GM03348 (cell line): ENCODE results near the gene NKX1-1.
"Not testable (repeated sequence)": the region's sequence is repeated elsewhere in the genome, so short reads cannot be mapped to it uniquely, and the experiment has no call there.

Experiments used
- DNase-seq: peaks from one replicate; pipeline ENCODE4 v3.0.0; 2012; ENCODE audit warnings: low spot score

The NKX1-1 gene

DNA sequence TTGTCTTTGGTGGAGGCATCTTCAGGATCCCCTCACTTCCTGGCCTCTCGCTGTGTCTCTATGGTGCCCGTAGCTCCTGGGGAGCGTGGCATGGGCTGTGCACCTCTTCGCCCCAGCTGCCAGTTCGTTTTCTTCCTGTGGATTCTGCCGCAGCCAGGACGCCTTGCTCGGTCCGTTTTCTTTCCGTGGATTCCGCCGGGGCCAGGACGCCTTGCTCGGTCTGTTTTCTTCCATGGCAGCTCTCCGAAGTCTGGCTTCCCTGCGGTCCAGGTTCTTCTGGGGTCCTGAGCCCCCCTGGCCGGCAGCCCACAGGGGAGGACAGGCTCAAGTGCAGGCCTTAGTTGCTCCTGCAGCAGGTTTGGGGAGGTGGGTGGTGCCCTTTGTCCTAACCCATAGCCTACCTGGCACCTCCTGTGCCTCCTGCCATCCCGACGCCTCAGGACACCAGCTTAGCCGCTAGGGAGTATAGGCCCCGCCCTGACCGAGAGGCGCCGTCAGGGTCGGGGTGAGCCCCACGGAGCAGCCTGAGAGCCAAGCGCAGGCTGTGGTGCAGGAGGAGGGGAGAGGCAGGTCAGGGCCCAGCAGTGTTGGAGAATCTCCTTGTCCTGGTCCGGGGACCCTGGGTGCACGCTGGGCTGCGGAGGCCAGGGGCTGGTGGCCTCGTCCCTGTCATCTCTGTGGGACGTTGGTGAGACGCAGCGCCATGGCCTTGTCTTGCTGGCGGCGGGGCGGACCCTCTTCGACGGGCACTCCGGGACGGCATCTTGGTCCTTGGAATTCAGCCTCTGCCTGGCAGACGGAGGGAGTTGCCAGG, 32.1 kb downstream of the NKX1-1 start:
- DNase-seq, result no peak

GRCh38 chr4:1372576-1372975, 33.7 kb downstream of the NKX1-1 start:
- DNase-seq, result not testable (repeated sequence)

DNA sequence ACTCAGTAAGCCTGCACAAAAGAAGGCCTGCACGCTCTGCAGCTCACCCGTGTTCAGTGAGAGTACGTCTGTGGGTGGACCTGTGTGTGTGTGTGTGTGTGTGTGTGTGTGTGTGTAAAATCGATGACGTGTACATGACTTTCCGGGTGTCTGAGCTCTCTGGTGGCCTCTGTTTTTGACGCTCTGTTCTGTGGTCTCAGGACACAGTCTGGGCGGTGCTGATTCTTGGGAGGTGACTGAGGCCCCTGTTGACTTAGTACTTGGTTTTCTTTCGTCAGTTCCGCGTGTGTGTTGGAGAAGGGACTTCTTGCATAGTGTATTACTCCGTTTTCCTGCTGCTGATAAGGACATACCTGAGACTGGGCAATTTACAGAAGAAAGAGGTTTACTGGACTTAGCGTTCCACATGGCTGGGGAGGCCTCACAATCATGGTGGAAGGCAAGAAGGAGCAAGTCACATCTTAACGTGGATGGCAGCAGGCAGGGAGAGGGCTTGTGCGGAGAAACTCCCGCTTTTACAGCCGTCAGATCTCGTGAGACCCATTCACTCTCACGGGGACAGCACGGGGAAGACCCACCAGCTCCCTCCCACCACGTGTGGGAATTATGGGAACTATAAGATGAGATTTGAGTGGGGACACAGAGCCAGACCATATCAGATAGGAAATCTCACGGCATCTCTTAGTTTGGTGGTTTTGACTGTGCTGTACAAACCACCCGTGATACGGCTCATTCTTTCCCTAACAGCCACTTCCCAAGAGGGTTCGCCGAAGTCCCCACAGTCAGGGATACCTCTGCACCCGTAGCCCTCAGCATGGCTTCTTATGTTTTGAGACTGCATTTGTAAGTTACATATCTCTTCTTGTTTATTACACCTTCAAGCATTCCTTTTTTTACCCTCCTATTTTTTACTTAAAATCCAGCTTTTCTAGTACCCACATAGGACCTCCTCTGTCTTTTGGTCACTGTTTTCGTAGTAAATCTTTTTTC, 34.8 kb downstream of the NKX1-1 start:
- no peak for DNase-seq

DNA sequence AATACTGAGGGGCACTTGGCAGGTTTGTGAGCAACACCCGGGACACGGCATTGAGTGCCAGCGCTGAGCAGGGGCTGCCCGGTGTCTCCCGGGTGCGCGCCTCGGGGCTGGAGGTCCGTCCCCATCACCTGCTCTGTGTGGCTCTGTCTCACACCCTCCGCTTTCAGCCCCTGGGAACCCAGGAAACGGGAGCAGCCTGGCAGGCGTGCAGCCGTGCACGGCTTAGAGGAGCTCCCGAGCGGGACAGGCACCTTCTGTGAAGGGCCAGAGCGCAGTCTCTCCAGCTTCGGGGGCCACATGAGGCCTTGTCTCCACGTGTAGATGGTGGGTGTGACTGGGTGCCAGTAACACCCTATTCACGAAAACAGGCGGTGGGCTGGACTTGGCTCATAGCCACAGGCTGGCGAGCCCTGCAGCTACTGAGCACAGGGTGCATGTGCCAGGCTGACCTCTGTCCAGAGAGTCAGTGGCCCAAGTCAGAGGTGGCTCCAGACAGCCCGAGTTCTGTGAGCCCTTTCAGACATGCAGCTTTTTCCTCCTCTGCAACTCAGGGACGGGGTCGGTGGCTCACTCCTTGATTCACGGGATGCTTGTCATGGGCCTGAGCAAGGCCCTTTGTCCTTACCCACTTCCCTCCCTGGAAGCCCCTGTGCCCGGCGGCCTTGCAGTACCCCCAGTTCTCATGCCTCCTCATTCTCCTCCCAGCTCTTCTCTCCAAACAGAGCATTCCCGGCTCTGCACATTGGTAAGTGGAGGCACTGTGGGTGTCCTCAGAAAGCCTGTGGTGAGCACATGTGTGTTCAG, 35.7 kb downstream of the NKX1-1 start:
- DNase-seq, result no peak

DNA sequence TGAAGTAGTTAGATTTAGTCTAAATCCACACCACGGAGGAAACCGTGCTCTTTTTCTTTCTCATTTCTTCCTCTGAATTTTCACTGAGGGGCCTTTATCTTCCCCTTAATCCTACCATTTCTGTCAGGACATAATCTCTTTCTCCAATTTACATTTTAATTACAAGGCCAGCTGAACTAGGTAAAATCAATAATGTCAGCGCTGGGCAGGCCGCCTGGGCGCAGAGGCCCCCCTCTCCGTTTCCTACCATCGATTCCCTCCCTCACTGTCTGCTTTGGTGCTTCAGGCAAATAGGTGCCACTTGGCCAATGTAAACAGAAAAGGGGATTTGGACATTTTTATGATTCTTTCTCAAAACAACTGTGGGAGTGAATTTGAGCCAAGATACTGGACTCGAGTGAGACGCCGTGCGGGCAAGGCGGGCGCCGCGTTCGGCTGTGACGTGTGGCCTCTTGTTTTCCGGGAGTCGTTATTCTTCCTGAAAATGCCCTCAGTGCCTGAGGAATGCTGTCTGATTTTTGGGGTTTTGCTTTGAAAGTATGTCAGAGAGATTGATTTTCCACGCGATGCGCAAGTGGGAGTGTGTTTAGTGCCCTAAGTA, 36.7 kb downstream of the NKX1-1 start:
- no peak for DNase-seq

DNA sequence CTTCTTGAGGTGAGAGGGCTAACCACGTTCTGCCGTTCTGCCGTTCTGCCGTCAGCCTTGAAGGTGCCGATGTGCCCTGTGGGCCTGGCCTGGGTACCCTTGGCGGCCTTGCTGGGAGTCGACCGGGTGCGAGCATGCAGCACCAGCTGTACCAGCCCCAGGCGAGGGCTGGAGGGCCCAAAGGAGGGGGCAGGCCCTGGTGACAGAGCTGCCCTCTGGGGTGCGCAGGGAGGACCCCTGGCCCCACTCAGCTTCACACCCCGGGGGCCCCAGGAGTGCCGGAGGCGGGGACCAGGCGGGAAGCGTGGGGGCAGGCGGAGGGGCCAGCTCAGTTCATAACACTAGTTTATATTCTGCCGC, 37.2 kb downstream of the NKX1-1 start:
- DNase-seq, result no peak

GRCh38 chr4:1368421-1369090, 37.7 kb downstream of the NKX1-1 start:
- DNase-seq, result no peak

DNA sequence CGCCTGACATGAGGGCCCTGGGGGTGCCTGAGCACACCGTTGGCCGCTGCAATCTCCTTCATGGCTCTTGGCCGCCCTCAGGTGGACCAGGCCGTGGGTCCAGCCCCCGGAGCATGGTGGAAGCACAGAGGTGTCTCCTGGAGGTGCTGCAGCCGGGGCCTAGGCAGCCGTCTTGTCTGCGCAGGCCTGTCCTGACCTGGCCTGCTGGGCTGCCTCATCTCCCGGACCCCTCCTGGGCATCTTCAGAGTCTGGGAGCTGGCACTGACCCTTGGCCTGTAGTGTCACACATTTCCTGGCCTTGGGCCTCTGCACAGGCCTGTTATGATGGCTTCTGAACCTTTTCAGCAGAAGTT, 38.3 kb downstream of the NKX1-1 start:
- no peak for DNase-seq

GRCh38 chr4:1367230-1367935, 38.9 kb downstream of the NKX1-1 start:
- DNase-seq, result no peak

DNA sequence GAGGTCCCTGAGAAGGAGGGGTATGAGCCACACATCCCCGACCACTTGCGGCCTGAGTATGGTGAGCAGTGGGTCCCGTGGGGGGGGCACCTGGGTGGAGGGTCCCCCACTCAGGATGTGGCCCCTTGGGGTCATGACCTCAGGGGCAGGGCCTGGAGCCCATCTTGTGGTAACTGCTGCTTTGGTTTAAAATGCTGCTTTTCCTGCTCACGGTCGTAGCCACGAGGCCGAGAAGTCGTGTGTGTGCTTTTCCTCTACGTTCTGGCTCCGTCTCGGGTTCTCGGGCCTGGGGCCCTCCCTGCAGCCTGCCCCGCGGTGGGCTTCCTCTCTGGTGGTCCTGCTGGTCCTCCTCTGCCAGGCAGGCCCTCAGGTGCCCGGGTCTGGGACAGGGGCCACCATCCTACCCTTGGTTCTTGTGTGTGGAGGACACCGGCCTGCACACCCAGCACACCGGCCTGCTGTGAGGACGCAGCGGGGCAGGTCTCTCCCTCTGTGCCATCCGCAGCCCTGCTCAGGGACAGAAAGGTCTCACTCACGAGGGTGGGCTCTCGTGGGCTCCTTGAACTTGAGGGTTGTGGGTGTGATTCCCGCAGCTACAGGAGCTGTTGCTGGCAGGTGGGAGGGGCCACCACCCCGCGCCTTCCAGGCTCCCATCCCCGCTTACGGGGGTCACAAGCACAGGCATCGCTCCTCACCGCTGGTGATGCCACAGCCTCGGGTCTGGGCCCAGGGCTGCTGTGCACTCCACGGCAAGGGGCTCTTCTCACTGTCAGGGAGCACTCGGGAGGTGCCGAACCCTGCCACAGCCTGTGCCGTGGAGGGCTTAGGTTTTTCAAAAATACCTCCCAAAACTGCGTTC, 39.6 kb downstream of the NKX1-1 start:
- DNase-seq, result no peak

- no peak for DNase-seq
Measured at GRCh38 chr4:1365271-1366178, 40.7 kb downstream of the NKX1-1 start.

DNA sequence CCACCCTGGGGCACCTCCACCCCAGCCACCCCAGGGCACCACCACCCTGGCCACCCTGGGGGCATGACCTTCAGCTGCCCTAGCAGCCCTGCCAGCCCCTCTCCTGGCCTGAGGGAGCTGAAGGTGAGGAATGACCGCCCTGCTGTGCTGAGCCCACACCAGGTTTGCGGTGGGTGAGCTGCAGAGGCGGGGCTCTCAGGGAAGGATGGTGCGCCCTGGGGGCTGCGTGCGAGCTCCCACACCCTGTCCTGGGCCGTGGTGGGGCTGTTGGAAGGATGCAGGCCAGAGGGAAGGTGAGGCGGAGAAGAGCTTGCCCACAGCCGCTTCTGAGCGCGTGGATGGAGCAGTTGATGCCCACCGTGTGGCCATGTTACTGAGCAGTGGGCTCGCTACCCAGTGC, 41.5 kb downstream of the NKX1-1 start:
- DNase-seq, result no peak

DNA sequence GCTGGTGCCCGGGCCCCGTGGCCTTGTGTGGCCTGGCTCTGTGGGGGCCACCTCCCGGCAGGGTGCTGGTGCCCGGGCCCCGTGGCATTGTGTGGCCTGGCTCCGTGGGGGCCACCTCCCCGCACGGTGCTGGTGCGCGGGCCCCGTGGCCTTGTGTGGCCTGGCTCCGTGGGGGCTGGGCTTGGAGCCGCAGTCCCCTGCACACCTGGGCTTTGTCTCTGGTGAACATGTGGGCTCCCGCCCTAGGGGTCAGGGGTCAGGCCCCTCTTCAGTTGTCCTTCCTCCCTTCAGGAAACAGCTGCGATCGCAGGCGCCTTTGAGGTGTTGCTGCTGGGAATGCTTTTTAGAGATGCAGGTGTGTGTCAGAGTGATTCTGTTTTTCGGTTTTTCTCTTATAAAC, 42.0 kb downstream of the NKX1-1 start:
- DNase-seq, result no peak

DNA sequence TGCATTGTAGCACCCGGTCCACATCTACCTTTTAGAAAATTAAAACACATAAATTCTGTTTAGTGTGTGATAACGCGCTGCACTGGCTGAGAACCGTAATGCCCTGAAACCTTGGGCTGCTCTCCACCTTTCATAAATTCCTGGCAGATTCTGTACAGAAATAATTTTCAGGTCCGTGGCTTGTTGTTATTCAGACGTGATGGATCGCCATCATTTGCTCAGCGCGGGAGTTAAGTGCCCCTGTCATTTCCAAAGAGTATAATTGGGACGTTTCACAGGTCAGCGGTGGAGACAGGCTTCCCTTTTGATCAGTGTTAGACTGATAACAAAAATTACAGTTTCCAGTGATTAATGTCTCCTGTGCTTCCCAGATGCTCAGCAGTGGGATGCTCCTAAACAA, 42.7 kb downstream of the NKX1-1 start:
- no peak for DNase-seq

DNA sequence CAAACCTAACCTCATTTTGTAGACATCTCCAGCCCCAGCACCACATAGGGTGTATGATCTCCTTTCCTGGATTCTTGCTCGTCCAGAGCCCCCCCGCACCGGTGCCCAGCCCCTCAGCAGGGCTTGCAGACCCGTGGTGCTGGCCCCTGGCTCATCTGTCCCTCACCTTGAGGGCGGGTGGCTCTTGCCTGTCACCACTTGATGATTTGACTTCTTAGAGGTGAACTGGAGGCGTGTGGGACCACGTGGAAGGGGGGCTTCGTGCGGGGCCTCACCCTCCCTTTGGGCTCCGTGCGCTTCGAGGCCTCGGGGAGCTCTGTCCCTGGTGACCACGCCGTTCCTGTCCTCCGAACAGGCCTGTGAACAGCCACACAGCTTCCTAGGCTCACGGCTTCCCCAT, 43.7 kb downstream of the NKX1-1 start:
- no peak for DNase-seq

- no peak for DNase-seq
Measured at GRCh38 chr4:1362046-1362445, 44.2 kb downstream of the NKX1-1 start.

- no peak for DNase-seq
Measured at GRCh38 chr4:1361431-1361830, 44.8 kb downstream of the NKX1-1 start.

DNA sequence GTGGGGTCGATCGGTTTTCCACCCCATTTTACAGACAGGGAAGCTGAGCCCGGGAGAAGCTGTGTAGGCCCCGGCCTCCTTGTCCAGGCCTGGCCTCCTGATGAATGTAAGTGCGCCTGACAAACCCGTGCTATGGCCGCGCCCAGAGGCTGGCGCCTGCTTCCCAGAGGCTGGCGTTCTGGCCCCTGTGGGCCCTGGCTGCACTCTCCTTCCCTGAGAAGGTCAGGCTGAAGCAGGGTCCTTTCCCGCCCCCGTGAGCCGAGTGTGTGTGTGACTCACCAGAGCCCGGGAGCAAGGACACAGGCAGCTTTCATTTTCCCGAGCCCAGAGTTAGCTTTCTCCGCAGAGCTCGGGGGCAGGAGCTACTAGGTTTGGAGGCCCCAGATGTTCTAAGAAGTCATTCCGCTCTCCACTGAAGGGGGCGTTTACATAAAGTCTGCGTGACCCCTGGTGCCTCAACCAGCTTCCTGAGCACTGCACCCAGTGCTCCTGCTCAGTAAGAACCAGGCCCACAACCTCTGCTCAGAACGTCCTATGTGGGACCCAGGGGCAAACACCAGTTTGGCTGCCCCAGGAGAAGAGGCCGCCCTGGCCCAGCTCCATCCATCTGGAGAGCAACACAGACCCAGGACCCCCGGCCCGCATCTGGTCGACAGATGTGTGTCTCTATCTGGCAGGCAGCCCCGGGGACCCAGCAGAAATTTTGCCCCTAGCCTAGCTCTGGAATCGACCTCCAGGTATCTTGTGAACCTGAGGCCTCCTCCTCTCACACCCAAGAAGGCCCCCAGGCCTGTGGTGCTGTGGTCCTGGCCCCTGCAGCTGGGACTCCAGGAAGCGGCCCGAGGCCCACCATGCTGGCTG, 45.6 kb downstream of the NKX1-1 start:
- DNase-seq, result peak; percentile 29
